IMR-90 (cell line): Measurements from ENCODE around the gene CEP63. TPM values are rescaled to one million over a fixed set of nuclear protein-coding genes. Genes with fewer than 3 reads are reported as not detected.
A peak's percentile ranks its signal among the peaks of the same experiment; 100 is the strongest.

Source experiments
- ATAC-seq: fragments of 200-7000 bp; cut with Tn5 transposase; 2 replicates; pipeline ENCODE4 v1.9.1; 2020; ENCODE audit warnings: low read depth, mild to moderate bottlenecking, moderate library complexity
- BruUV-seq: library from RNA; stranded (reverse); fragments of 400-500 nt; replicated peaks from 2 replicates; lab custom pipeline; 2021; lab: Mats Ljungman, UMichigan
- CTCF ChIA-PET: fragments of 300-600 bp; formaldehyde crosslinking; extraction: SDS; loops from one replicate; lab custom pipeline; 2021; ENCODE audit warnings: antibody characterized with exemption; lab: Yijun Ruan, JAX
- POLR2A ChIA-PET: fragments of 300-600 bp; sonication (Branson Sonifier 250); formaldehyde crosslinking; loops from one replicate; lab custom pipeline; 2022; ENCODE audit warnings: antibody characterized with exemption; ENCODE audit not compliant: unreplicated experiment; lab: Charles Lee
- DNase-seq: peaks from one replicate; pipeline ENCODE4 v3.0.0; 2013
- H2AFZ ChIP-seq: replicated peaks from 2 replicates; pipeline ENCODE3; 2013; ENCODE audit warnings: low read length, mild to moderate bottlenecking; ENCODE audit not compliant: poor library complexity
- H2AK5ac ChIP-seq: 2 replicates; pipeline ENCODE4 v1.6.1; 2013; ENCODE audit warnings: low read depth, low read length, inconsistent platforms
- H2AK9ac ChIP-seq: replicated peaks from 2 replicates; pipeline ENCODE3; 2013; ENCODE audit warnings: mild to moderate bottlenecking, low read depth, low read length, moderate library complexity; ENCODE audit not compliant: poor library complexity
- H2BK120ac ChIP-seq: 2 replicates; pipeline ENCODE4 v1.6.1; 2013; ENCODE audit warnings: low read depth, low read length, inconsistent platforms
- H2BK15ac ChIP-seq: 3 replicates; pipeline ENCODE4 v1.6.1; 2013; ENCODE audit warnings: low read depth, low read length, inconsistent platforms
- H2BK20ac ChIP-seq: 2 replicates; pipeline ENCODE4 v1.6.1; 2013; ENCODE audit warnings: low read depth, mild to moderate bottlenecking, inconsistent platforms, low read length, moderate library complexity
- H2BK5ac ChIP-seq: 2 replicates; pipeline ENCODE4 v1.6.1; 2013; ENCODE audit warnings: mild to moderate bottlenecking, low read depth, low read length, inconsistent platforms; ENCODE audit not compliant: poor library complexity, severe bottlenecking
- H3K14ac ChIP-seq: replicated peaks from 2 replicates; pipeline ENCODE4 v1.6.1; 2013; ENCODE audit warnings: low read depth, low read length, inconsistent platforms
- H3K18ac ChIP-seq: 2 replicates; pipeline ENCODE4 v1.6.1; 2013; ENCODE audit warnings: low read depth, low read length, control low read depth
- H3K23ac ChIP-seq: 2 replicates; pipeline ENCODE4 v1.6.1; 2013; ENCODE audit warnings: low read depth, low read length, inconsistent platforms
- H3K27ac ChIP-seq: 2 replicates; pipeline ENCODE4 v1.5.1; 2013; ENCODE audit warnings: mild to moderate bottlenecking, control low read depth, low read length; ENCODE audit not compliant: insufficient read depth
- H3K27me3 ChIP-seq: 2 replicates; pipeline ENCODE4 v1.6.1; 2013; ENCODE audit warnings: low read length; ENCODE audit not compliant: control insufficient read depth, insufficient read depth
- H3K36me3 ChIP-seq: 2 replicates; pipeline ENCODE4 v1.6.1; 2013; ENCODE audit warnings: low read length, mixed read lengths; ENCODE audit not compliant: control insufficient read depth, insufficient read depth
- H3K4ac ChIP-seq: 2 replicates; pipeline ENCODE4 v1.6.1; 2013; ENCODE audit warnings: low read depth, low read length, inconsistent platforms
- H3K4me1 ChIP-seq: 2 replicates; pipeline ENCODE4 v1.6.1; 2013; ENCODE audit warnings: low read length, mixed read lengths; ENCODE audit not compliant: control insufficient read depth, insufficient read depth
- H3K4me2 ChIP-seq: 2 replicates; pipeline ENCODE4 v1.6.1; 2013; ENCODE audit warnings: low read depth, mild to moderate bottlenecking, control low read depth, low read length, moderate library complexity
- H3K4me3 ChIP-seq: 2 replicates; pipeline ENCODE4 v1.5.1; 2013; ENCODE audit warnings: low read depth, mild to moderate bottlenecking, control low read depth, low read length, moderate library complexity; ENCODE audit not compliant: insufficient read depth
- H3K56ac ChIP-seq: 2 replicates; pipeline ENCODE4 v1.6.1; 2013; ENCODE audit warnings: low read length, inconsistent platforms; ENCODE audit not compliant: insufficient read depth; ENCODE audit errors: extremely low read depth
- H3K79me1 ChIP-seq, 2 experiments: 2 replicates each; pipeline ENCODE4 v1.6.1; 2013; ENCODE audit warnings: low read length in 2 of 2, inconsistent platforms in 1 of 2, low read depth in 1 of 2
- H3K9ac ChIP-seq: 2 replicates; pipeline ENCODE4 v1.6.1; 2013; ENCODE audit warnings: low read depth, low read length, control low read depth
- H3K9me1 ChIP-seq: 2 replicates; pipeline ENCODE4 v1.6.1; 2013; ENCODE audit warnings: low read length, inconsistent platforms; ENCODE audit not compliant: insufficient read depth
- H3K9me3 ChIP-seq: 2 replicates; pipeline ENCODE4 v1.6.1; 2013; ENCODE audit warnings: low read length; ENCODE audit not compliant: control insufficient read depth, insufficient read depth
- H4K20me1 ChIP-seq: 2 replicates; pipeline ENCODE4 v1.6.1; 2013; ENCODE audit warnings: low read length, inconsistent platforms; ENCODE audit not compliant: insufficient read depth
- H4K5ac ChIP-seq: 2 replicates; pipeline ENCODE4 v1.6.1; 2013; ENCODE audit warnings: mild to moderate bottlenecking, low read depth, low read length, control low read depth
- H4K8ac ChIP-seq, 2 experiments: 2 replicates each; pipeline ENCODE4 v1.6.1; 2013; ENCODE audit warnings: low read depth in 2 of 2, low read length in 2 of 2, control low read depth in 1 of 2, inconsistent platforms in 1 of 2
- H4K91ac ChIP-seq: 2 replicates; pipeline ENCODE4 v1.6.1; 2013; ENCODE audit warnings: low read depth, low read length, inconsistent platforms; ENCODE audit not compliant: insufficient read depth
- CEBPB ChIP-seq: IDR thresholded peaks from 2 replicates; pipeline ENCODE4 v1.6.1; 2012; ENCODE audit warnings: low read depth, low read length, improper control_type of control experiment
- MAFK ChIP-seq: IDR thresholded peaks from 2 replicates; pipeline ENCODE4 v1.6.1; 2012; ENCODE audit warnings: low read depth, low read length, improper control_type of control experiment
- NFE2L2 ChIP-seq: fragments of 150-350 bp; IDR thresholded peaks from 2 replicates; pipeline ENCODE4 v1.6.1; 2016; ENCODE audit warnings: low read depth, mild to moderate bottlenecking, low read length
- RAD21 ChIP-seq: IDR thresholded peaks from 2 replicates; pipeline ENCODE4 v1.6.1; 2012; ENCODE audit warnings: low read length, improper control_type of control experiment
- RFX5 ChIP-seq: IDR thresholded peaks from 2 replicates; pipeline ENCODE4 v1.8.0; 2012; ENCODE audit warnings: low read depth, mild to moderate bottlenecking, low read length, moderate library complexity
- WGBS, 2 experiments: methylation state at CpG; one replicate each; pipeline versions ENCODE4 v1.1.5 to v1.1.7; 2013; ENCODE audit warnings: missing lambda C conversion rate in 2 of 2; ENCODE audit not compliant: insufficient read length in 1 of 2; ENCODE audit errors: extremely low coverage in 2 of 2; 5-methylcytosine and 5-hydroxymethylcytosine counted together
- dilution Hi-C: fragments of 300-500 bp; cut with HindIII; formaldehyde crosslinking; loops from one replicate; pipeline ENCODE4 v1.14.3; 2018; ENCODE audit warnings: low sequenced_read_pairs; ENCODE audit not compliant: unreplicated experiment
- in situ Hi-C: fragments of 300-500 bp; cut with MboI; formaldehyde crosslinking; loops from 3 replicates; pipeline ENCODE4 v1.14.3; 2019; ENCODE audit warnings: low sequenced_read_pairs, inconsistent platforms, mixed read lengths
- intact Hi-C: fragments of 100-400 bp; cut with micrococcal nuclease; formaldehyde crosslinking; loops from 2 replicates; pipeline ENCODE4 v1.10.0; 2022
- polyA plus RNA-seq, 3 experiments: library from polyadenylated mRNA; depleted of rRNA; stranded (reverse); fragments of >200 nt; gene quantifications; 2 replicates each; pipeline ENCODE4 v1.2.3, GENCODE V29; 2012; ENCODE audit warnings: low replicate concordance in 1 of 3
- total RNA-seq: library from RNA; depleted of rRNA; stranded (reverse); fragments of >200 nt; gene quantifications from 2 replicates; pipeline ENCODE4 v1.2.3, GENCODE V29; 2012

Gene CEP63
- total and polyA plus RNA-seq, 2 of the 4 experiments (the other 2 are of a cell fraction) = 6.5 to 9.1 TPM

- Histone ChIP-seq H3K36me3 (peaks cover 11% of the 10 kb centered on the region), H3K18ac (no peak overlapping the region; the same call in 1 of the 2 replicates), H3K9me1 (peaks cover 27% of the 10 kb centered on the region), H4K20me1 (no peaks in the 10 kb centered on the region), H4K8ac (no peak overlapping the region), H3K9me3 (no peaks in the 10 kb centered on the region), H2AK5ac (peak overlapping the region; percentile 74), H3K23ac (peak overlapping the region; percentile 56; the same call in 1 of the 2 replicates), H3K4me2 (no peak overlapping the region), H2BK120ac (peak overlapping the region; percentile 30; the same call in 1 of the 2 replicates), H2AK9ac (no peak overlapping the region), H3K14ac (peak overlapping the region; percentile 37; the same call in 1 of the 2 replicates), H3K56ac (no peak overlapping the region), H3K27me3 (no peaks in the 10 kb centered on the region), H3K4me3 (no peak overlapping the region), H2AFZ (no peak overlapping the region), H3K4me1 (peaks cover 24% of the 10 kb centered on the region), H2BK5ac (no peak overlapping the region), H3K79me1 (peaks cover 16 to 58% of the 10 kb centered on the region in 2 experiments), H4K91ac (peak overlapping the region; percentile 41; the same call in 1 of the 2 replicates), H3K27ac (no peak overlapping the region), H3K4ac (peak overlapping the region; percentile 47; the same call in 1 of the 2 replicates), H2BK15ac (peak overlapping the region; percentile 73; the same call in 1 of the 3 replicates), H2BK20ac (peak overlapping the region; percentile 67; the same call in 1 of the 2 replicates), H4K5ac (no peak overlapping the region), H3K9ac (no peak overlapping the region)
- WGBS, 2 experiments = no CpG with 5 or more reads among the region's 5 CpGs
- in situ Hi-C loops (loop anchor here (5.0 to 25.0 kb wide), 2 partner anchors 118 to 663 kb away; partner anchors contain the start of gene SRPRB), dilution Hi-C loops (no loop called here), intact Hi-C loops (loop anchor here (1.0 to 2.0 kb wide), 4 partner anchors 101 to 262 kb away; partner anchors contain the start of gene AMOTL2)
- DNase-seq (no peak), ATAC-seq (no peak)
- TF ChIP-seq NFE2L2 = no peak
- TF ChIP-seq CEBPB = no peak
- no peak for TF ChIP-seq RAD21
- TF ChIP-seq RFX5 = no peak
- no peak for TF ChIP-seq MAFK
- ChIA-PET CTCF (interaction anchor here (0.9 to 4.5 kb wide), 4 partner anchors 11 to 167 kb away, joined by 3 to 38 read pairs (median 5); no protein-coding TSS in a partner anchor), POLR2A (interaction anchor here (2.5 kb wide), 1 partner anchor 104 kb away, joined by 8 read pairs; no protein-coding TSS in a partner anchor)
- no TSS peak for BruUV-seq
These were observed 10.9 kb upstream of the CEP63 start for GRCh38 chr3:134474956-134475355.
